Prostate gland (tissue), 2 donors: Measurements from ENCODE around the gene SNX9. TPM values are rescaled to one million over a fixed set of nuclear protein-coding genes. Genes with fewer than 3 reads are reported as not detected.

Experiments used
- DNase-seq: peaks from one replicate; pipeline ENCODE4 v3.0.0-alpha.2; 2019; ENCODE audit warnings: low spot score
- H3K27ac ChIP-seq, 2 donors: fragments of 200-600 bp; sonication (generic); 2 replicates each; pipeline ENCODE4 v1.5.1; 2017 to 2019
- H3K27me3 ChIP-seq: fragments of 200-600 bp; sonication (generic); replicated peaks from 2 replicates; pipeline ENCODE4 v1.5.1; 2019; ENCODE audit not compliant: insufficient read depth
- H3K36me3 ChIP-seq, 2 donors: fragments of 200-600 bp; sonication (generic); 1 replicate in 1 of 2; 2 replicates in 1 of 2; pipeline versions ENCODE4 v1.5.1 to v1.8.1; 2017 to 2019
- H3K4me1 ChIP-seq: fragments of 200-600 bp; sonication (generic); replicated peaks from 2 replicates; pipeline ENCODE4 v1.5.1; 2019
- H3K4me3 ChIP-seq, 2 donors: fragments of 200-600 bp; sonication (generic); 2 replicates each; pipeline ENCODE4 v1.5.1; 2017 to 2019
- H3K9me3 ChIP-seq: fragments of 200-600 bp; sonication (generic); 2 replicates; pipeline ENCODE4 v1.5.1; 2017
- CTCF ChIP-seq, 4 experiments: fragments of 200-600 bp in 2 of 4; fragments of 450-650 bp in 2 of 4; sonication (generic) in 2 of 4; IDR thresholded peaks; 1 replicate in 3 of 4; 2 replicates in 1 of 4; pipeline ENCODE4 v1.5.1; 2016 to 2019; ENCODE audit warnings: antibody characterized with exemption in 4 of 4, mild to moderate bottlenecking in 2 of 4, moderate library complexity in 2 of 4
- POLR2A ChIP-seq: fragments of 450-650 bp; IDR thresholded peaks from one replicate; pipeline ENCODE4 v1.6.1; 2016; ENCODE audit warnings: antibody characterized with exemption, mild to moderate bottlenecking
- POLR2AphosphoS5 ChIP-seq: sonication (generic); formaldehyde crosslinking; IDR thresholded peaks from one replicate; pipeline ENCODE4 v1.6.1; 2017; ENCODE audit warnings: antibody characterized with exemption
- WGBS: methylation state at CpG from one replicate; pipeline ENCODE4 v1.1.5; 2018; 5-methylcytosine and 5-hydroxymethylcytosine counted together
- intact Hi-C: fragments of 100-400 bp; cut with DNase I; formaldehyde crosslinking; loops from one replicate; pipeline ENCODE4 v1.14.2; 2022
- total RNA-seq, 2 donors: library from RNA; depleted of rRNA; stranded (reverse); fragments of >200 nt; gene quantifications; one replicate each; pipeline ENCODE4 v1.1.0, GENCODE V29; 2016

Gene SNX9
- total RNA-seq, 2 donors from 2014 or later = 39.2 to 40.6 TPM

- no peaks in the 10 kb centered on the region for H3K36me3 ChIP-seq
- no peaks in the 10 kb centered on the region for H3K4me1 ChIP-seq
- no peak overlapping the region for H3K4me3 ChIP-seq
- intact Hi-C loops = no loop called here
- H3K9me3 ChIP-seq = no peaks in the 10 kb centered on the region
- 84% methylated on average over 6 of the region's 6 CpGs for WGBS
- no peak overlapping the region for H3K27ac ChIP-seq
- H3K27me3 ChIP-seq = no peaks in the 10 kb centered on the region
- DNase-seq = no peak
- TF ChIP-seq CTCF (IDR thresholded peaks at IDR 0.05) = no peak
- no peak for TF ChIP-seq POLR2AphosphoS5
- TF ChIP-seq POLR2A = no peak
Measured at GRCh38 chr6:157800420-157801237, 22.4 kb upstream of the SNX9 start.

GRCh38 chr6:157804448-157805327 lies 18.4 kb upstream of the SNX9 start:
- Histone ChIP-seq H3K9me3 (no peaks in the 10 kb centered on the region), H3K36me3 (no peaks in the 10 kb centered on the region), H3K27ac (no peak overlapping the region), H3K4me1 (no peaks in the 10 kb centered on the region), H3K4me3 (no peak overlapping the region), H3K27me3 (no peaks in the 10 kb centered on the region)
- 93% methylated on average over 11 of the region's 11 CpGs for WGBS
- intact Hi-C loops = no loop called here
- no peak for DNase-seq
- TF ChIP-seq POLR2AphosphoS5 (no peak), CTCF (IDR thresholded peaks at IDR 0.05) (no peak), POLR2A (no peak)

GRCh38 chr6:157806131-157806855 lies 16.8 kb upstream of the SNX9 start:
- intact Hi-C loops = no loop called here
- no peaks in the 10 kb centered on the region for H3K27me3 ChIP-seq
- H3K4me3 ChIP-seq = no peak overlapping the region
- no peaks in the 10 kb centered on the region for H3K4me1 ChIP-seq
- no peaks in the 10 kb centered on the region for H3K36me3 ChIP-seq
- H3K27ac ChIP-seq = no peak overlapping the region
- TF ChIP-seq CTCF (IDR thresholded peaks at IDR 0.05) (no peak), POLR2AphosphoS5 (no peak), POLR2A (no peak)
- no peaks in the 10 kb centered on the region for H3K9me3 ChIP-seq
- 49% methylated on average over 3 of the region's 3 CpGs for WGBS
- no peak for DNase-seq

- no peak for DNase-seq
- H3K27ac ChIP-seq = no peak overlapping the region
- no peaks in the 10 kb centered on the region for H3K9me3 ChIP-seq
- H3K27me3 ChIP-seq = no peaks in the 10 kb centered on the region
- intact Hi-C loops = no loop called here
- H3K4me3 ChIP-seq = no peak overlapping the region
- TF ChIP-seq CTCF (IDR thresholded peaks at IDR 0.05) (no peak), POLR2A (no peak), POLR2AphosphoS5 (no peak)
- no peaks in the 10 kb centered on the region for H3K4me1 ChIP-seq
- no peaks in the 10 kb centered on the region for H3K36me3 ChIP-seq
- WGBS = 86% methylated on average over 3 of the region's 3 CpGs
Measured at GRCh38 chr6:157806856-157807215, 16.2 kb upstream of the SNX9 start.
